Body of pancreas (tissue), 4 donors: Measurements from ENCODE around the gene ABI3BP.

Experiments used
- CTCF ChIP-seq, 7 experiments: fragments of 450-650 bp in 4 of 7; fragments of 200-600 bp in 3 of 7; sonication (generic) in 3 of 7; IDR thresholded peaks; one replicate each; pipeline ENCODE4 v1.5.1; 2016 to 2019; ENCODE audit warnings: antibody characterized with exemption in 7 of 7
- POLR2A ChIP-seq, 3 donors: fragments of 450-650 bp; IDR thresholded peaks; one replicate each; pipeline ENCODE4 v1.6.1; 2016; ENCODE audit warnings: antibody characterized with exemption in 3 of 3, mild to moderate bottlenecking in 2 of 3

- TF ChIP-seq POLR2A (IDR thresholded peaks at IDR 0.05) = no peak
- TF ChIP-seq CTCF (IDR thresholded peaks at IDR 0.05) = peak in 3 of 7 experiments; percentile 7 to 29 (median 19)
These were observed 99.6 kb downstream of the ABI3BP start for GRCh38 chr3:100893590-100893989.
